ENCODE results near the gene FRMD3.

The FRMD3 gene

GRCh38 chr9:83208065-83208850, 329.9 kb downstream of the FRMD3 start:
- H3K27ac ChIP-seq = no peak overlapping the region
- DNase-seq (ENCODE audit: low read depth, low spot score) = no peak

GRCh38 chr9:83204047-83204446, 334.2 kb downstream of the FRMD3 start:
- no peak overlapping the region for H3K27ac ChIP-seq
- DNase-seq (ENCODE audit: low read depth, low spot score) = no peak

GRCh38 chr9:83200531-83200930, 337.7 kb downstream of the FRMD3 start:
- DNase-seq (ENCODE audit: low read depth, low spot score) = no peak
- no peak overlapping the region for H3K27ac ChIP-seq

- DNase-seq (ENCODE audit: low read depth, low spot score) = no peak
- no peak overlapping the region for H3K27ac ChIP-seq
Measured at GRCh38 chr9:83199832-83200231, 338.4 kb downstream of the FRMD3 start.

GRCh38 chr9:83199240-83199639, 339.0 kb downstream of the FRMD3 start:
- no peak overlapping the region for H3K27ac ChIP-seq
- peak; percentile 39 for DNase-seq (ENCODE audit: low read depth, low spot score)

- no peak for DNase-seq (ENCODE audit: low read depth, low spot score)
- no peak overlapping the region for H3K27ac ChIP-seq
Measured at GRCh38 chr9:83198371-83198770, 339.8 kb downstream of the FRMD3 start.

GRCh38 chr9:83197591-83197990, 340.6 kb downstream of the FRMD3 start:
- no peak for DNase-seq (ENCODE audit: low read depth, low spot score)

GRCh38 chr9:83196946-83197345, 341.3 kb downstream of the FRMD3 start:
- H3K27ac ChIP-seq = no peak overlapping the region
- no peak for DNase-seq (ENCODE audit: low read depth, low spot score)

More at GRCh38 chr9:83197591-83197990, 340.6 kb downstream of the FRMD3 start:
- H3K27ac ChIP-seq = no peak overlapping the region

All from epithelial cell of prostate (primary cell).